IgD-negative memory B cell (primary cell): ENCODE measurements around the gene DNAH9. TPM values are rescaled to one million over a fixed set of nuclear protein-coding genes. Genes with fewer than 3 reads are reported as not detected.

Experiments
- H3K27ac Mint-ChIP-seq, 3 donors: one replicate each; pipeline ENCODE4 v1.8.0; 2020 to 2022; ENCODE audit warnings: mild to moderate bottlenecking in 3 of 3, mixed read lengths in 3 of 3, moderate library complexity in 1 of 3
- H3K27me3 Mint-ChIP-seq: one replicate; pipeline ENCODE4 v1.8.0; 2021; ENCODE audit warnings: mixed read lengths
- H3K36me3 Mint-ChIP-seq: one replicate; pipeline ENCODE4 v1.8.0; 2020; ENCODE audit warnings: mild to moderate bottlenecking, mixed read lengths
- H3K4me1 Mint-ChIP-seq, 3 donors: one replicate each; pipeline ENCODE4 v1.8.0; 2020 to 2022; ENCODE audit warnings: mixed read lengths in 3 of 3, mild to moderate bottlenecking in 1 of 3
- H3K4me3 Mint-ChIP-seq, 4 donors: one replicate each; pipeline ENCODE4 v1.8.0; 2020 to 2022; ENCODE audit warnings: mild to moderate bottlenecking in 4 of 4, mixed read lengths in 4 of 4, moderate library complexity in 3 of 4
- H3K9me3 Mint-ChIP-seq, 3 donors: one replicate each; pipeline ENCODE4 v1.8.0; 2020 to 2021; ENCODE audit warnings: mixed read lengths in 3 of 3, mild to moderate bottlenecking in 1 of 3
- polyA plus RNA-seq: library from polyadenylated mRNA; unstranded; fragments of 300-500 nt; fragmentation: Illumina TruSeq; gene quantifications from one replicate; pipeline ENCODE4 v1.2.3, GENCODE V29; 2021

DNAH9 gene
- polyA plus RNA-seq, 1 donor from 2014 or later = not detected

- Mint-ChIP-seq H3K27ac (no peak overlapping the region), H3K27me3 (no peaks in the 10 kb centered on the region), H3K4me1 (no peaks in the 10 kb centered on the region), H3K4me3 (no peak overlapping the region), H3K36me3 (no peaks in the 10 kb centered on the region), H3K9me3 (peaks cover 0 to 4% (median 2%) of the 10 kb centered on the region in 3 donors)
These were observed 70.3 kb downstream of the DNAH9 start for GRCh38 chr17:11668618-11669017.

- H3K27me3 Mint-ChIP-seq = no peaks in the 10 kb centered on the region
These were observed 72.9 kb downstream of the DNAH9 start for GRCh38 chr17:11671126-11671525.

GRCh38 chr17:11682646-11683045 lies 84.4 kb downstream of the DNAH9 start:
- Mint-ChIP-seq H3K4me3 (no peak overlapping the region), H3K4me1 (no peaks in the 10 kb centered on the region), H3K36me3 (no peaks in the 10 kb centered on the region), H3K9me3 (peaks cover 3 to 5% (median 4%) of the 10 kb centered on the region in 3 donors), H3K27me3 (peaks cover 3% of the 10 kb centered on the region), H3K27ac (no peak overlapping the region)

More at GRCh38 chr17:11671126-11671525, 72.9 kb downstream of the DNAH9 start:
- peaks cover 2% of the 10 kb centered on the region for H3K36me3 Mint-ChIP-seq
- no peak overlapping the region for H3K4me3 Mint-ChIP-seq
- H3K4me1 Mint-ChIP-seq = no peaks in the 10 kb centered on the region
- H3K27ac Mint-ChIP-seq = no peak overlapping the region
- H3K9me3 Mint-ChIP-seq = peaks cover 2 to 6% (median 5%) of the 10 kb centered on the region in 3 donors

GRCh38 chr17:11690681-11691080 lies 92.4 kb downstream of the DNAH9 start:
- Mint-ChIP-seq H3K9me3 (peaks cover 0 to 2% (median 2%) of the 10 kb centered on the region in 3 donors), H3K36me3 (no peaks in the 10 kb centered on the region), H3K27me3 (no peaks in the 10 kb centered on the region), H3K4me3 (no peak overlapping the region), H3K27ac (no peak overlapping the region), H3K4me1 (no peaks in the 10 kb centered on the region)

- Mint-ChIP-seq H3K27ac (no peak overlapping the region), H3K4me1 (no peaks in the 10 kb centered on the region), H3K4me3 (no peak overlapping the region), H3K9me3 (peaks cover 0 to 2% (median 1%) of the 10 kb centered on the region in 3 donors), H3K36me3 (no peaks in the 10 kb centered on the region), H3K27me3 (no peaks in the 10 kb centered on the region)
These were observed 94.4 kb downstream of the DNAH9 start for GRCh38 chr17:11692688-11693087.

GRCh38 chr17:11693284-11693683 lies 95.0 kb downstream of the DNAH9 start:
- no peaks in the 10 kb centered on the region for H3K36me3 Mint-ChIP-seq
- no peaks in the 10 kb centered on the region for H3K27me3 Mint-ChIP-seq
- H3K4me3 Mint-ChIP-seq = no peak overlapping the region
- peaks cover 0 to 2% (median 0%) of the 10 kb centered on the region in 3 donors for H3K9me3 Mint-ChIP-seq
- no peaks in the 10 kb centered on the region for H3K4me1 Mint-ChIP-seq
- no peak overlapping the region for H3K27ac Mint-ChIP-seq

GRCh38 chr17:11700668-11701067 lies 102.4 kb downstream of the DNAH9 start:
- Mint-ChIP-seq H3K27me3 (peaks cover 1% of the 10 kb centered on the region), H3K4me3 (no peak overlapping the region), H3K27ac (no peak overlapping the region), H3K36me3 (no peaks in the 10 kb centered on the region), H3K4me1 (no peaks in the 10 kb centered on the region), H3K9me3 (peaks cover 2 to 5% (median 3%) of the 10 kb centered on the region in 3 donors)

- Mint-ChIP-seq H3K9me3 (peaks cover 2 to 5% (median 3%) of the 10 kb centered on the region in 3 donors), H3K4me1 (no peaks in the 10 kb centered on the region), H3K4me3 (no peak overlapping the region), H3K27ac (peak overlapping the region in 1 of 3 donors; percentile 82), H3K36me3 (no peaks in the 10 kb centered on the region), H3K27me3 (peaks cover 1% of the 10 kb centered on the region)
These were observed 103.6 kb downstream of the DNAH9 start for GRCh38 chr17:11701911-11702310.

GRCh38 chr17:11704041-11704440 lies 105.8 kb downstream of the DNAH9 start:
- Mint-ChIP-seq H3K4me3 (no peak overlapping the region), H3K9me3 (peaks cover 0 to 5% (median 3%) of the 10 kb centered on the region in 3 donors), H3K36me3 (no peaks in the 10 kb centered on the region), H3K4me1 (no peaks in the 10 kb centered on the region), H3K27me3 (peaks cover 1% of the 10 kb centered on the region), H3K27ac (no peak overlapping the region)

GRCh38 chr17:11705111-11705510 lies 106.8 kb downstream of the DNAH9 start:
- peaks cover 1% of the 10 kb centered on the region for H3K27me3 Mint-ChIP-seq
- H3K27ac Mint-ChIP-seq = no peak overlapping the region
- H3K36me3 Mint-ChIP-seq = no peaks in the 10 kb centered on the region
- H3K4me1 Mint-ChIP-seq = no peaks in the 10 kb centered on the region
- H3K4me3 Mint-ChIP-seq = no peak overlapping the region
- peaks cover 0 to 5% (median 3%) of the 10 kb centered on the region in 3 donors for H3K9me3 Mint-ChIP-seq

- H3K4me1 Mint-ChIP-seq = no peaks in the 10 kb centered on the region
- H3K27me3 Mint-ChIP-seq = no peaks in the 10 kb centered on the region
- H3K9me3 Mint-ChIP-seq = peaks cover 0 to 1% (median 0%) of the 10 kb centered on the region in 3 donors
- H3K36me3 Mint-ChIP-seq = no peaks in the 10 kb centered on the region
- no peak overlapping the region for H3K4me3 Mint-ChIP-seq
- H3K27ac Mint-ChIP-seq = no peak overlapping the region
These were observed 109.3 kb downstream of the DNAH9 start for GRCh38 chr17:11707586-11707985.

- Mint-ChIP-seq H3K36me3 (no peaks in the 10 kb centered on the region), H3K27me3 (no peaks in the 10 kb centered on the region)
These were observed 114.2 kb downstream of the DNAH9 start for GRCh38 chr17:11712456-11712855.

GRCh38 chr17:11719203-11719602 lies 120.9 kb downstream of the DNAH9 start:
- Mint-ChIP-seq H3K9me3 (peaks cover 0 to 7% (median 2%) of the 10 kb centered on the region in 3 donors), H3K4me1 (no peaks in the 10 kb centered on the region), H3K27ac (no peak overlapping the region), H3K4me3 (no peak overlapping the region), H3K27me3 (no peaks in the 10 kb centered on the region), H3K36me3 (no peaks in the 10 kb centered on the region)

More at GRCh38 chr17:11712456-11712855, 114.2 kb downstream of the DNAH9 start:
- peaks cover 0 to 4% (median 2%) of the 10 kb centered on the region in 3 donors for H3K9me3 Mint-ChIP-seq
- no peak overlapping the region for H3K4me3 Mint-ChIP-seq
- no peaks in the 10 kb centered on the region for H3K4me1 Mint-ChIP-seq
- no peak overlapping the region for H3K27ac Mint-ChIP-seq

- Mint-ChIP-seq H3K27me3 (no peaks in the 10 kb centered on the region), H3K4me3 (no peak overlapping the region), H3K9me3 (peaks cover 0 to 7% (median 0%) of the 10 kb centered on the region in 3 donors)
These were observed 121.6 kb downstream of the DNAH9 start for GRCh38 chr17:11719856-11720255.

GRCh38 chr17:11720816-11721215 lies 122.5 kb downstream of the DNAH9 start:
- no peaks in the 10 kb centered on the region for H3K4me1 Mint-ChIP-seq
- H3K27me3 Mint-ChIP-seq = no peaks in the 10 kb centered on the region
- no peaks in the 10 kb centered on the region for H3K36me3 Mint-ChIP-seq
- peaks cover 0 to 7% (median 0%) of the 10 kb centered on the region in 3 donors for H3K9me3 Mint-ChIP-seq
- no peak overlapping the region for H3K4me3 Mint-ChIP-seq
- no peak overlapping the region for H3K27ac Mint-ChIP-seq

More at GRCh38 chr17:11719856-11720255, 121.6 kb downstream of the DNAH9 start:
- no peaks in the 10 kb centered on the region for H3K4me1 Mint-ChIP-seq
- H3K36me3 Mint-ChIP-seq = no peaks in the 10 kb centered on the region
- H3K27ac Mint-ChIP-seq = no peak overlapping the region

- peaks cover 2% of the 10 kb centered on the region for H3K27me3 Mint-ChIP-seq
These were observed 132.5 kb downstream of the DNAH9 start for GRCh38 chr17:11730747-11731146.

More at GRCh38 chr17:11730747-11731146, 132.5 kb downstream of the DNAH9 start:
- H3K9me3 Mint-ChIP-seq = peaks cover 0 to 7% (median 3%) of the 10 kb centered on the region in 3 donors
- no peaks in the 10 kb centered on the region for H3K4me1 Mint-ChIP-seq
- no peaks in the 10 kb centered on the region for H3K36me3 Mint-ChIP-seq
- H3K4me3 Mint-ChIP-seq = no peak overlapping the region
- no peak overlapping the region for H3K27ac Mint-ChIP-seq
